HG03159 (cell line): ENCODE measurements around the gene CAB39L.

Source experiments
- ATAC-seq: cut with Tn5 transposase; IDR thresholded peaks from one replicate; pipeline ENCODE4 v1.9.1; 2021; ENCODE audit warnings: mild to moderate bottlenecking, moderate library complexity; ENCODE audit not compliant: unreplicated experiment

Gene CAB39L

GRCh38 chr13:49443704-49444523 lies at the start of gene CAB39L, which contains the start of gene SETDB2:
Gene CAB39L (minus strand): TSS chr13:49444064. CDS start chr13:49382910, 61,154 bp downstream.
Gene SETDB2 (plus strand): TSS chr13:49444274. CDS start chr13:49451894, 7,620 bp downstream.
- peak; percentile 93 for ATAC-seq

- ATAC-seq: no peak
These were observed 44.7 kb upstream of the CAB39L start for GRCh38 chr13:49488563-49488962.

- no peak for ATAC-seq
These were observed 37.9 kb upstream of the CAB39L start for GRCh38 chr13:49481788-49482187.

GRCh38 chr13:49476529-49476928 lies 32.7 kb upstream of the CAB39L start:
- no peak for ATAC-seq

- ATAC-seq: no peak
These were observed 28.3 kb upstream of the CAB39L start for GRCh38 chr13:49472186-49472585.

GRCh38 chr13:49466292-49466838 lies 22.5 kb upstream of the CAB39L start:
- ATAC-seq: no peak

- ATAC-seq: no peak
These were observed 20.9 kb upstream of the CAB39L start for GRCh38 chr13:49464621-49465325.

GRCh38 chr13:49464085-49464484 lies 20.2 kb upstream of the CAB39L start:
- no peak for ATAC-seq

- ATAC-seq: no peak
These were observed 15.7 kb upstream of the CAB39L start for GRCh38 chr13:49459580-49459979.

GRCh38 chr13:49457221-49457620 lies 13.4 kb upstream of the CAB39L start:
- ATAC-seq: no peak

- ATAC-seq: no peak
These were observed 12.3 kb upstream of the CAB39L start for GRCh38 chr13:49456156-49456555.

GRCh38 chr13:49455007-49455398 lies 11.1 kb upstream of the CAB39L start:
- ATAC-seq: peak; percentile 28

- peak; percentile 93 for ATAC-seq
These were observed 10.6 kb upstream of the CAB39L start for GRCh38 chr13:49454388-49455006.

- ATAC-seq: no peak
These were observed 9.6 kb upstream of the CAB39L start for GRCh38 chr13:49453465-49453864.

- ATAC-seq: no peak
These were observed 9.0 kb upstream of the CAB39L start for GRCh38 chr13:49452725-49453457.

GRCh38 chr13:49450105-49450819 lies 6.4 kb upstream of the CAB39L start:
- ATAC-seq: no peak

GRCh38 chr13:49448753-49449152 lies 4.9 kb upstream of the CAB39L start:
- no peak for ATAC-seq

GRCh38 chr13:49446473-49446872 lies 2.6 kb upstream of the CAB39L start:
- no peak for ATAC-seq

- ATAC-seq: no peak
These were observed 896 bp upstream of the CAB39L start for GRCh38 chr13:49444524-49445395.
